ENCODE results near the gene AK1. TPM values are rescaled to one million over a fixed set of nuclear protein-coding genes. Genes with fewer than 3 reads are reported as not detected.

AK1 gene
- total and polyA plus RNA-seq, 2 donors (not counting 3 experiments of a cell fraction or from before 2014, with no cell fraction given), result 115 to 148 TPM

DNA sequence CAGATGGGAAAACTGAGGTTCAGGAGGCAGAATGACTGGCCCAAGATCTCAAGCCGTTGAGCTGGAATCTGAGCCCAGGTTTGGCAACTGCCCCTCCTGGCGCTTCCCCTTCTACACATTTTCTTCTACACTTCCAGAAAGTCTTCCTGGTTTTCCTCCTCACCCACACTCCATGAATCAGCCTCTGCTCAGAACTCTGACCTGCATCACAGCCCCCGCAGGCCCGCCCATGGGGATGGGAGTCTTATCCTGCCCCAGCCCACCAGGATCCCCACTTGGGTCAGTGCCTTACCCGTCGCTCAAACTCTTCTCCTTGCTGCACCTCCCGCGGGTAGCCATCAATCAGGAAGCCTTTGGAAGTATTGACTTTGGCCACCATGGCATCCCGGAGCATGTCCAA is 5.9 kb downstream of the AK1 start:
- intact Hi-C loops (cut with micrococcal nuclease) (loop anchor here (2.0 kb wide), 1 partner anchor 55 kb away; no protein-coding TSS in a partner anchor), dilution Hi-C loops (cut with MboI; ENCODE audit: extremely low pct_ligation_motif_present, low sequenced_read_pairs) (no loop called here)
- no peak overlapping the region for H2AFZ ChIP-seq (ENCODE audit: low read depth, low read length)
- peaks cover 11% of the 10 kb centered on the region for H3K79me2 ChIP-seq (ENCODE audit: control insufficient read depth, insufficient read depth, low read length)
- FAIRE-seq (no peak), DNase-seq (ENCODE audit: low read depth, low spot score) (no peak)
- H4K20me1 ChIP-seq (replicated peaks; ENCODE audit: control insufficient read depth, extremely low read depth, insufficient read depth, low read length), result no peaks in the 10 kb centered on the region
- peaks cover 0 to 20% of the 10 kb centered on the region in 2 experiments for H3K36me3 ChIP-seq (ENCODE audit: control insufficient read depth in 2 of 2, extremely low read depth in 1 of 2, insufficient read depth in 2 of 2, low read length in 2 of 2)
- no peaks in the 10 kb centered on the region for H3K9me3 ChIP-seq (replicated peaks; ENCODE audit: control insufficient read depth, insufficient read depth, low read length)
- no TSS peak for BruUV-seq (replicated peaks)
- H3K4me3 ChIP-seq (replicated peaks in 1 of 3; ENCODE audit: insufficient read depth in 1 of 3, low read depth in 1 of 3, low read length in 3 of 3), result no peak overlapping the region
- ChIA-PET POLR2A (no interaction called here), CTCF (interaction anchor here (1.0 to 4.2 kb wide), 3 partner anchors 10 to 50 kb away, joined by 3 to 27 read pairs (median 8); no protein-coding TSS in a partner anchor)
- H3K4me1 ChIP-seq (ENCODE audit: control insufficient read depth, extremely low read depth, insufficient read depth, low read length), result peaks cover 20% of the 10 kb centered on the region
- no peaks in the 10 kb centered on the region for H3K27me3 ChIP-seq (ENCODE audit: control insufficient read depth in 2 of 2, insufficient read depth in 2 of 2, low read length in 2 of 2)
- no peak overlapping the region for H3K27ac ChIP-seq (ENCODE audit: insufficient read depth, low read depth, low read length)
- H3K4me2 ChIP-seq (ENCODE audit: insufficient read depth, low read length), result no peak overlapping the region
- no peak for TF ChIP-seq JUN (IDR thresholded peaks at IDR 0.05; ENCODE audit: borderline replicate concordance, insufficient read depth, insufficient read length, low read depth)
- TF ChIP-seq POLR2A (IDR thresholded peaks at IDR 0.05; ENCODE audit: low read depth, low read length), result no peak
- TF ChIP-seq, protein P1, sequence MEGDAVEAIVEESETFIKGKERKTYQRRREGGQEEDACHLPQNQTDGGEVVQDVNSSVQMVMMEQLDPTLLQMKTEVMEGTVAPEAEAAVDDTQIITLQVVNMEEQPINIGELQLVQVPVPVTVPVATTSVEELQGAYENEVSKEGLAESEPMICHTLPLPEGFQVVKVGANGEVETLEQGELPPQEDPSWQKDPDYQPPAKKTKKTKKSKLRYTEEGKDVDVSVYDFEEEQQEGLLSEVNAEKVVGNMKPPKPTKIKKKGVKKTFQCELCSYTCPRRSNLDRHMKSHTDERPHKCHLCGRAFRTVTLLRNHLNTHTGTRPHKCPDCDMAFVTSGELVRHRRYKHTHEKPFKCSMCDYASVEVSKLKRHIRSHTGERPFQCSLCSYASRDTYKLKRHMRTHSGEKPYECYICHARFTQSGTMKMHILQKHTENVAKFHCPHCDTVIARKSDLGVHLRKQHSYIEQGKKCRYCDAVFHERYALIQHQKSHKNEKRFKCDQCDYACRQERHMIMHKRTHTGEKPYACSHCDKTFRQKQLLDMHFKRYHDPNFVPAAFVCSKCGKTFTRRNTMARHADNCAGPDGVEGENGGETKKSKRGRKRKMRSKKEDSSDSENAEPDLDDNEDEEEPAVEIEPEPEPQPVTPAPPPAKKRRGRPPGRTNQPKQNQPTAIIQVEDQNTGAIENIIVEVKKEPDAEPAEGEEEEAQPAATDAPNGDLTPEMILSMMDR (IDR thresholded peaks at IDR 0.05; ENCODE audit: extremely low read depth in 1 of 2, insufficient read depth in 1 of 2, low read depth in 1 of 2, low read length in 2 of 2), result no peak
- TF ChIP-seq, protein P2, sequence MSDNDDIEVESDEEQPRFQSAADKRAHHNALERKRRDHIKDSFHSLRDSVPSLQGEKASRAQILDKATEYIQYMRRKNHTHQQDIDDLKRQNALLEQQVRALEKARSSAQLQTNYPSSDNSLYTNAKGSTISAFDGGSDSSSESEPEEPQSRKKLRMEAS (IDR thresholded peaks at IDR 0.05; ENCODE audit: insufficient read depth, insufficient read length), result no peak
- no peak for TF ChIP-seq EZH2 (IDR thresholded peaks at IDR 0.05; ENCODE audit: borderline replicate concordance, low read depth, low read length, severe bottlenecking)
- no peak for TF ChIP-seq GATA2 (IDR thresholded peaks at IDR 0.05; ENCODE audit: insufficient read depth, insufficient read length, low read depth, low read length)
- no peak for TF ChIP-seq MYC (IDR thresholded peaks at IDR 0.05; ENCODE audit: low read depth, low read length)
- TF ChIP-seq POLR2AphosphoS5 (IDR thresholded peaks at IDR 0.05; ENCODE audit: insufficient read depth, low read depth, low read length), result no peak
- no peak for TF ChIP-seq FOS (IDR thresholded peaks at IDR 0.05; ENCODE audit: borderline replicate concordance, insufficient read depth, low read length)
- H3K9ac ChIP-seq (replicated peaks; ENCODE audit: extremely low read depth, insufficient read depth, low read length), result no peak overlapping the region
- H3K9me1 ChIP-seq (replicated peaks; ENCODE audit: control insufficient read depth, extremely low read depth, insufficient read depth, low read length), result no peaks in the 10 kb centered on the region

Measured in endothelial cell of umbilical vein (primary cell).